DMS153 treated with DMSO at 0.1 percent for 48 hours (cell line): ENCODE data around the gene TCF7L2.
A peak's percentile ranks its signal among the peaks of the same experiment; 100 is the strongest.

Experiments used
- DNase-seq: peaks from one replicate; lab custom pipeline; 2025; ENCODE audit not compliant: unreplicated experiment; lab: John Stamatoyannopoulos, UW

Gene TCF7L2

DNA sequence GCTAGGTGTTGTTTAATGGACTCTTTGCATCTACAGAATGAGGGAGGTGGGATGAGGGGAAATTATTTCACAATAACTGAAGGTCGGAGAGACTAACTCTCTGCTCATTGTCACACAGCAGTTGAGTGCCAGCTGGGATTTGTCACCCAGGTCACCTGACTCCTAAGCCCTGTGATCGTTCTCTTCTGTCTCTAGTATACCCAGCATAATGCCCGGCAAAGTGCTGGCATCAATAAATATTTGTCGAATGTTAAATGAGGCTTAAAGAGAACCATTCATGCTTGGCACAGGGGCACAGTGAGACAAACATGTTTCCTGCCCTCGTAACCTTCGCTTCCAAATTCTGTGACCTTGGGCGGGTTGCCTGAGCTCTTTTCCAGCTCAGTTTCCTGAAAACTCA, 70.8 kb downstream of the TCF7L2 start:
- DNase-seq = peak; percentile 71

- no peak for DNase-seq
These were observed 71.4 kb downstream of the TCF7L2 start for GRCh38 chr10:113021268-113022040.

GRCh38 chr10:113022265-113022664, 72.2 kb downstream of the TCF7L2 start:
- DNase-seq = no peak

DNA sequence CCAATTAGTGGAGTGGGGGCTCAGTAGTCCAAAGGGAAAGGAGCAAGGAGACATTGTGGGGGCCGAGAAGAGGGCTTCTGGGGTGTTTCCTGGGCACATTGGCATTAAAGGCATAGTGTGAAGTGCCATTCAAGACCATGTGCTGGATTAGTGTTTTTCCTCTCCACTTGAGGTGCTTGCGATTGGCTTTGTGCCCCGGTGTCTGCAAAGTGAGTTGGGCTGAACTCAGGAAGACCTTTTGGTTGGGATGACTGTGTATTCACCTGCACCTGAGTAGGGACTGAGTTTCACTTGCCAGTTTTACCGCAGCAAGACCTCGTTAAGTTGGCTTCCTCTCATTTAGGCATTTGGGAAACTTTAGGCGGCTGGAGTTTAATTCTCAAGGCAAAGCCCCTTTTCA, 73.0 kb downstream of the TCF7L2 start:
- DNase-seq = no peak

DNA sequence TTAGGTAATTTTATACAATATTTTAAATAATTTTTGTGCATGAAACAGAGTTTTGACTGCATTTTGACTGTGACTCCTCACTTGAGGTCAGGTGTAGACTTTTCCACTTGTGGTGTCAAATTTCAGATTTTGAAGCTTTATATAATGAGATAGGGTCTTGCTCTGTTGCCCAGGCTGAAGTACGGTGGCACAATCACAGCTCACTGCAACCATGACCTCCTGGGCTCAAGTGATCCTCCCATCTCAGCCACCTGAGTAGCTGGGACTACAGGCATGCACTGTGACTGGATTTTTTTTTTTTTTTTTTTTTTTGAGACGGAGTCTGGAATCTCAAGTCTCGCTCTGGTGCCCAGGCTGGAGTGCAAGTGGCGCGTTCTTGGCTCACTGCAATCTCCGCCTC, 74.9 kb downstream of the TCF7L2 start:
- no peak for DNase-seq

DNA sequence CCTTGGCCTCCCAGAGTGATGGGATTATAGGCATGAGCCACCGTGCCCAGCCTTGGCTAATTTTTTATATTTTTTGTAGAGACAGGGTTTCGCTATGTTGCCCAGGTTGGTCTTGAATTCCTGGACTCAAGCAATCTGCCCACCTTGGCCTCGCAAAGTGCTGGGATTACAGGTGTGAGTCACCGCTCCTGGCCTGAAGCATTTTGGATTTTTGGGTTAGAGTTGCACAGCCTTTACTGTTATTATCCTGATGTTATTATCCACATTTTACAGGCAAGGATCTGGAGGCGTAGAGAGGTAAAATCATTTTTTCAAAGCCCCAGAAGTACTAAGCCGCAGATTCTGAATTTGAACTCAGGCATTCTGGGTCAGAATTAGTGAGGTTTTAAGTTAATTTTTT, 75.4 kb downstream of the TCF7L2 start:
- no peak for DNase-seq

DNA sequence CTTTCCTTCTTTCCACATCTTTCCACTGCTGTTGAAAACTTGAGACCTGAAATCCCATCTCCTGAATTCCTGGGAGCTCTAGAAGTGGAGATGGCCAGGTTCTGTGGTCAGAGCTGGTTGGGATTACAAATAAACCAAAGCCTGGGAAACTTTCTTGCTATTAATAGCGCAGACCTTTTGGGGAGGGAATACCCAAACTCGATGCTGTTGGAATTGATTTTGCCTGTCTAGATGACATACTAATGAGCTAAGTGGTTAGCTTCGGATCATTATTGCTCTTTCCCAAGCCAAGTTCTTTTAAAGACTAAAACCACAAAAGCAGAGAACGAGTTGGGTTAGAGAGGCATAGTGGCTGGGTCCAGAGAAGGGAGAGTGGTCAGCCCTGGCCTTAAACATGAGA, 76.6 kb downstream of the TCF7L2 start:
- DNase-seq = no peak

- DNase-seq = no peak
These were observed 77.2 kb downstream of the TCF7L2 start for GRCh38 chr10:113027230-113027573.

DNA sequence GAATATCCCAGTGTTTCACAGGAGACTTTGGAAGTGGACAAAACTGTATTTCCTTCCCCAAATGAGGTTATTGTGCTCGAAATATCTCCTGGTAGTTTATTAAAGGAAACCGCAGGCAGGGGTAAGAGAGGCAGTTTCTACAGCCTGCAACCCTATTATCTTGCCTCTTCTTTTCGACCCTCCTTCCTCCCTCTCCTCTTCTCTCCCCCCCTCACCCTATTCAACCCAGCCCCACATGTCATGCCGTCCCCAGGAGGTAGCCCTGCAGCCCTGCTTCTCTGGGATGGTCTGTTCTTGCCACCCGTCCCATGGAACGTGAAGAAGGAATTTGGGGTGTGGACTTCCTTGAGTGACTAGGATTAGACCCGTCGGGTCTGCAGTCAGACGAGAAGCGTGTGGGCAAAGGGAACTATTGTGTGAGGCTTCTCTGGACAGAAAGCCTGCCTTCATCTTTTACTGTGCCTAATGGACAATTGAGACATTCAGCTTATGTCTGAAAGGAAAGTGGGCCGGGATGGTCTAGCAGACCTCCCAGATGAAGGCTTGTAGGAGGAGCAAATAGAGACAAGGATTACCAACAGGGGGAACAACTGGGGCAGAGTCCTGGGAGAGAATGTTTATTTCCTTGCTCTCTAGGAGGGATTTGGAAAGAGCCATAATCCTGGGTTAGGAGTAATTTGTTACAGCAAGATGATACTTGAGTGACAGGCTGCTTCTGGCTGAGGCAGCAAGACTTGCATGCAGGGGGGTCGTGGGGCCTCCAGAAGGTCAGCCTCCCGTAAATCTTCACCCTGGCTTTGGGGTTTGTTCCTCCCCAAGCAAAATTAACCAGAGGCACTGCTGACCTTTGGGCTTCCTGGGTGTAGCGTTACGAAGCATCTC, 77.8 kb downstream of the TCF7L2 start:
- DNase-seq = no peak

DNA sequence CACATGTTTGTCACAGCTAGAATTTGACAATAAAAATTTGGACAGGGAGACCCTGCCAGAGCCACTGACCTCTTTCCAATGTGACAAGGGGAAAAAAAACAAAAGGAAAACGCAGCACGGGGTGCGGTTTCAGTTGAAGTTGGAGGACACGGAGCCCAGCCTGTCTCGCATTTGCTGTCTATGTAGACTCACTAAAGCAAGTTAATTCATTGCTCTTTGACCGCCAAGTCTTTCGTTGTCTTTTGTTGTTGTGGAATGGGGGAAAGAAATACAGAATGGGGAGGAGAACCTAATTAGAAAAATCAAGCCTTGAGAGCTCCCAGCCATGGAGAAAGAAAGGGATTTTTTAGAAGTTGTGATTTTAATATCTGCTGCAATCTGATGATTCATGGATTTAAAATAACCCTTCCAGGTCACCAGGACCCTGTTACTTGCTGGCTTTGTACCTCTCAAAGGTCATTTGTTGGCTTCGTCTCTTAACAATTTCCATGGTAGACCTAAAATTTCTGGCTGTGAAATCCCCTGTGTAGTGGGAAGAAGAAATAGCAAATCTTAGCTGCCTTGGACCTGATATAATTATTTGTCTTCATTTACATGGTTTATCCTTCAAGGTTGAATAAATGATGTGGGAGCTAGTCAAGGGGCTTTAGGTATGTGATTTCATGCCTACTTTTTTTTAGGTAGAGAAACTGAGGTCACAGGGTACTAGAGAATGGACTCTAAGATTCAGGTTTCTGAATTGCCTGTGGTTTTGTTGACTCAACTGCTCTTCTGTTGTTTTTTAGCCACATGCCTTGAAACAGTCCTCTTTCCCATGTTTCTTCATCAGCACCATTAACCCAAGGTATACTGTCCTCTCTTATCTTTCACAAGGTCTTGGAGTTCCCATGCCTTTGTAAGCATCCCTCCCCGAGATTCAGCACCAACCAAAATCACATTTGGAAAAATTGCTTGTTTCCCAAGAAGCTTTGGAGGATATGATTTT, 78.7 kb downstream of the TCF7L2 start:
- no peak for DNase-seq

GRCh38 chr10:113030453-113030852, 80.4 kb downstream of the TCF7L2 start:
- no peak for DNase-seq

- DNase-seq = no peak
These were observed 81.1 kb downstream of the TCF7L2 start for GRCh38 chr10:113031147-113031546.

DNA sequence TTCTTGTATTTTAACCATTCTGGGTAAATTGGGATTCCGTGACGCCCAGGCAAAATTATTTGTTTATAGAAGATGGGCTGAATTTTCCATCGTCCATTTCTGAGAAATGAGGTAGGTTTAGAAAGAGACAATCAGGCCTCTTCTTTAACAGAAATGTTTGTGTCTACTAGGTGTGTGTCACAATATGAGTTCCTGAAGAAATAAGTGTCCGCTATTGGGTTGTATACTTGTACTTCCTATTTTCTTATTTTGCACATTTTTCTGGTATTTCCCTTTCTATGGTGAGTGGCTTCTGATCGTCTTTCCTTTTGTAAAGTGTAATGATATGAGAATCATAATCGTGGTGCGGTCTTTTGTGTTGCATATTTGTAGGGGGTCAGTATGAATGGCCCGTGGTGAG, 83.9 kb downstream of the TCF7L2 start:
- DNase-seq = no peak

DNA sequence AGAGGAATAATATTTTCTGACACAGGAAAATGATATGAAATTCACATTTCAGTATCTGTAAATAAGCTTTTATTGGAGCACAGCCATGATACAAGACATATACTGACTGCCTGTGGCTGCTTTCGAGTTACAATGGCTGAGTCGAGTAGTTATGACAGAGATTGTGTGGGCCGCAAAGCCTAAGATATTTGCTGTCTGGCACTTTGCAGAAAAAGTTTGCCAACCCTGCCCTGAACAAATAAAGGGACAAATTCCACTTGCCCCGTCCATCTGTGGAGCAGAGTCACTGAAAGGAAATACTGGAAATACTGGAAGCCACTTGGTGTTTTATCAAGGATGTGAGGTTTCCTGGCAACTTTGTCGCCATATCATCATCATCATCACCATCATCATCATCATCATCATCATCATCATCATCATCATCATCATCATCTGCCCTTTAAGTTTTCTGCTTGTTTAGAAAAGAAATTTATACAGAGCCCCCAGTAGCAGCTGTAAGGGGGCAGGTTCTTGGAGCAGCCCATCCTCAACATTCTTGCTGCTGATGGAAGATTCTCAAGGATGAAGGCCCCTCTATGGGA, 85.8 kb downstream of the TCF7L2 start:
- DNase-seq = no peak

GRCh38 chr10:113036619-113037018, 86.6 kb downstream of the TCF7L2 start:
- no peak for DNase-seq

GRCh38 chr10:113037218-113037617, 87.2 kb downstream of the TCF7L2 start:
- DNase-seq = no peak

DNA sequence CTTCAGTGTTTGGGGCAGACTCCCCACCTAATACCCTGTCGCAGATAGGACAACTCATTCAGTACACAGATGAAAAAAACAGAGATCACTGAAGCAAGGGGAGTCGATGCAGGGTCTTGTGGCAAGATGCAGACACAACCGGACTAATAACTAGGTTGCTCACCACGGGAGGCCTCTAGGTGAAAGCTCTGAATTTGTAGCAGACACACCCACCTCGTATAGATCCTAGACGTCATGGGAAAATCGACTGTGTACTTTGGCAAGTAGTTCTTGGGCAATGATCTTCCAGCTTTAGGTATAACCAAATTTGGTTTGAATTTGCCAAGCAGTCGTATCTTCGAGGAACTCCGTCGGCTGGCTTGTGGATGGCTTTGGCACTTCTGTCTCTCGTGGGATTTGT, 88.1 kb downstream of the TCF7L2 start:
- DNase-seq = no peak

DNA sequence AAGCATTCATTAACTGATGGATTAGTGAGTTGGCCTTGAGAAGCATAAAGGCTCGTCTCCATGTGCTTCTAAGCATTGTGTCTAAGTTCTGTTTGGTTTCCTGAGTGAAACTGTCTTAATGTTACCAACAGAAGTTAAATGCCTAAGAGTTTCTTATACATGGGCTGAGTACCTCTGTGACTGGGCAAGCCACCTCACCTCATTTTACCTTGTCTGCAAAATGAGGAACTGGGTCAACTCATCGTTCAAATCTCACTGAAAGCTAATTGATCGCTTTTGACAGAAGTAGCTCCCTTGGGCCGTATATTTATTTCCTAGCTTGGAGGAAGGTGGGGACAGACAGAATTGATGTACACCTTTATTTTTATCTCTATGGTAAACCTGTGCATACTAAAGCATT, 88.9 kb downstream of the TCF7L2 start:
- no peak for DNase-seq

- no peak for DNase-seq
These were observed 91.3 kb downstream of the TCF7L2 start for GRCh38 chr10:113041324-113041723.

DNA sequence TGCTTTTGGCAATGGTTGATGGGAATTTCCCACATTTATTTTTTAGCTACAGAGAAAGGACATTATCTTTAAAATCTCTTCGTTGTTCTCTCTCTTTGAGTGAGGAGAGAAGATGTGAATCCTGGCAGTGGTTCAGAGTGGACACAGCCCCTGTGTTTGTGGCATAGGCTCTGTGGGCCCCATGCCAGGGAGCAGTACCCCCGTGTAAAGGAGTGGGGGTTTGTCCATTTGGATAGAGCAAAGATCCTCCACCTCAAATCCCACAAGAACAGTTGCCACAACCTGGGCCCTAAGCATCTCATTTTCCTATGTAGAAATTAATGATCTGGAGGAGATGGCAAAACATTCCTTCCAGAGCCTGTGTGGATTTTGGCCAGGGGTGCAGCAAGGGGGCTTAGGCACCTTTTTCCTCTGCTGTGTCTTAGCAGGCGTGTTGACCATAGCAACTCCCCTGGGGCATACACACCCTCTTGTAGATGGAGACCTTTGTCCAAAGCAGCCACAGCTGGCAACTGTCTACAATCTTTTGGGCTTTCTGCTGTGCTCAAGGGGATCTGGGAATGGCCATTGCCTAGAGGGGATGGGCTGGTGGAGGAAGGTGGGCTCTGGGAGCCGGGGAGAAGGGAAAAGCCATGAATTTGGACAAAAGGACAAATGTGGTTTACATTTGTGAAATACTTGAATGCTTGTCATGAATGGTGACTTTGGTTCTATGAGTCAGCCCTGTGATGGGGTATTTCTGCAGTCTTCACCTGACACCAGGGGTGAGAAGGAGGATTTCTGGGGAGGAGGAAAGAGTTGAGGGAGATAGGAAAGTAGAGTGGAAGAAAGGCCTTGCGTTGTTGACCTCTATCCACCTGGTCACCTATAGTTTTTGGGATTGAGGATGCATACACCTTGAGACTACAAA, 92.0 kb downstream of the TCF7L2 start:
- no peak for DNase-seq
